Karpas-422 (cell line): Measurements from ENCODE around the gene CCDC93. TPM values are rescaled to one million over a fixed set of nuclear protein-coding genes. Genes with fewer than 3 reads are reported as not detected.
A peak's percentile ranks its signal among the peaks of the same experiment; 100 is the strongest.

ENCODE experiments used
- DNase-seq: peaks from one replicate; pipeline ENCODE4 v3.0.0-alpha.2; 2015
- H2AFZ ChIP-seq: fragments of 200-600 bp; sonication (generic); 2 replicates; pipeline ENCODE4 v1.6.1; 2014; ENCODE audit warnings: antibody characterized with exemption, low read length, mixed read lengths
- H3K27ac ChIP-seq: fragments of 200-600 bp; sonication (generic); 2 replicates; pipeline ENCODE4 v1.5.1; 2014; ENCODE audit warnings: mild to moderate bottlenecking, low read length, moderate library complexity
- H3K27me3 ChIP-seq: fragments of 200-600 bp; sonication (generic); 2 replicates; pipeline ENCODE4 v1.6.1; 2014; ENCODE audit warnings: low read length, mixed read lengths
- H3K36me3 ChIP-seq: fragments of 200-600 bp; sonication (generic); 2 replicates; pipeline ENCODE4 v1.6.1; 2014; ENCODE audit warnings: low read length, mixed read lengths; ENCODE audit not compliant: insufficient read depth
- H3K4me1 ChIP-seq: fragments of 200-600 bp; sonication (generic); 2 replicates; pipeline ENCODE4 v1.6.1; 2014; ENCODE audit warnings: mild to moderate bottlenecking, low read length, mixed read lengths
- H3K4me2 ChIP-seq: fragments of 200-600 bp; sonication (generic); 2 replicates; pipeline ENCODE4 v1.6.1; 2014; ENCODE audit warnings: low read length, low read depth, mild to moderate bottlenecking; ENCODE audit not compliant: poor library complexity, severe bottlenecking
- H3K4me3 ChIP-seq: fragments of 200-600 bp; sonication (generic); 2 replicates; pipeline ENCODE4 v1.5.1; 2014; ENCODE audit warnings: mild to moderate bottlenecking, antibody characterized with exemption, low read length, mixed read lengths
- H3K79me2 ChIP-seq: fragments of 200-600 bp; sonication (generic); 2 replicates; pipeline ENCODE4 v1.6.1; 2014; ENCODE audit warnings: mild to moderate bottlenecking, low read length, mixed read lengths
- H3K9ac ChIP-seq: fragments of 200-600 bp; sonication (generic); 2 replicates; pipeline ENCODE4 v1.6.0; 2014; ENCODE audit warnings: low read length
- H3K9me2 ChIP-seq: fragments of 200-600 bp; sonication (generic), shearing (Covaris generic); replicated peaks from 2 replicates; pipeline ENCODE4 v1.6.0; 2014; ENCODE audit warnings: mild to moderate bottlenecking, low read length, moderate library complexity; ENCODE audit not compliant: insufficient read depth
- H3K9me3 ChIP-seq: fragments of 300-700, 200-600 bp; sonication (generic); 2 replicates; pipeline ENCODE4 v1.6.1; 2014; ENCODE audit warnings: low read length, mixed read lengths
- H4K20me1 ChIP-seq: fragments of 200-600 bp; sonication (generic); 2 replicates; pipeline ENCODE4 v1.6.1; 2014; ENCODE audit warnings: mild to moderate bottlenecking, antibody characterized with exemption, low read length, low read depth; ENCODE audit not compliant: insufficient read depth
- total RNA-seq: library from RNA; depleted of rRNA; stranded (reverse); fragments of >200 nt; shearing (Covaris generic); gene quantifications from 2 replicates; pipeline ENCODE4 v1.2.3, GENCODE V29; 2014; ENCODE audit warnings: low replicate concordance; rRNA removed

Gene CCDC93, protein sequence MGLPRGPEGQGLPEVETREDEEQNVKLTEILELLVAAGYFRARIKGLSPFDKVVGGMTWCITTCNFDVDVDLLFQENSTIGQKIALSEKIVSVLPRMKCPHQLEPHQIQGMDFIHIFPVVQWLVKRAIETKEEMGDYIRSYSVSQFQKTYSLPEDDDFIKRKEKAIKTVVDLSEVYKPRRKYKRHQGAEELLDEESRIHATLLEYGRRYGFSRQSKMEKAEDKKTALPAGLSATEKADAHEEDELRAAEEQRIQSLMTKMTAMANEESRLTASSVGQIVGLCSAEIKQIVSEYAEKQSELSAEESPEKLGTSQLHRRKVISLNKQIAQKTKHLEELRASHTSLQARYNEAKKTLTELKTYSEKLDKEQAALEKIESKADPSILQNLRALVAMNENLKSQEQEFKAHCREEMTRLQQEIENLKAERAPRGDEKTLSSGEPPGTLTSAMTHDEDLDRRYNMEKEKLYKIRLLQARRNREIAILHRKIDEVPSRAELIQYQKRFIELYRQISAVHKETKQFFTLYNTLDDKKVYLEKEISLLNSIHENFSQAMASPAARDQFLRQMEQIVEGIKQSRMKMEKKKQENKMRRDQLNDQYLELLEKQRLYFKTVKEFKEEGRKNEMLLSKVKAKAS
- total RNA-seq: 22.6 and 24.6 TPM in 2 replicates

DNA sequence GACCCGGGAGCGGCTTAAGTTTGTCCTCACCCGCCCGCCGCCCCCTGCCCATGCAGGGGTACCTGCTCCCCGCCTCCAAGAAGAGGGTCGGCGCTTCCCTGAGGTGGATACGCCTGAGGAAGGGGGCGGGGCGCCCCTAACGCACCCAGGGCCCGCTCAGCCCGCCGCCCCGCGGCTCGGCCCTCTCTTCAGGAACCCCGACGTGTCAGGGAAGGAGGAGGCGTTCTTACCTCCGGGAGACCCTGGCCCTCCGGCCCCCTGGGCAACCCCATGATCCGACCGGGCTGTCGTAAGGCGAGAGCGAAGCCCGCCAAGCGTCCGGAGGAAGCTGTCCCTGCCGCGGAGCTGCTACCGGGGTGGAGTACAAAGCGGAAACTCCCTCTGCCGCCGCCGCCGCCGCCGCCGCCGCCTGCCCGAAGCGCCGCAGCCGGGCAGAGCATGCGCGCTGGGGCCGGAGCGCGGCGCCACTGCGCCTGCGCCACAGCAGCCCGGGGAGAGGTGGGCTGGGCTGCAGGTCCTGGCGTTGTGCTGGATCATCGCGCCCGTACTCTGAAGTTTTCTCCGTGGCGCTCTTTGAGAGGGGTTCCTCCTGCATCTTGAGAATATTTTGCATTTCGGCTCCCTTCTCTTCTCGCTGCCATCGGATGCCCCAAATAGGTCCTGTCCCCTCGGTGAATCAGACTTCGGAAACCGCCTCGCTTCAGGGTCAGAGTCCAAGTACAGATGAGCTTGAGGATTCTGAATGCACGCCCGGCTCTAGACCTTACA is at the start of gene CCDC93:
Gene CCDC93, minus strand, starts transcription at position 347 of the 768 bp plus-strand sequence. Its CDS starts 75 bp downstream, at position 272.
- peak; percentile 96 for DNase-seq
- H3K9me3 ChIP-seq: no peaks in the 10 kb centered on the region
- no peaks in the 10 kb centered on the region for H3K36me3 ChIP-seq
- H3K79me2 ChIP-seq: peaks cover 49% of the 10 kb centered on the region
- H3K9ac ChIP-seq: peak within 1 kb of the TSS; percentile 92
- peak within 1 kb of the TSS; percentile 85 for H3K4me2 ChIP-seq
- H3K4me3 ChIP-seq: peak within 1 kb of the TSS; percentile 93
- peaks cover 29% of the 10 kb centered on the region for H3K4me1 ChIP-seq
- H2AFZ ChIP-seq: peak within 1 kb of the TSS; percentile 86
- H4K20me1 ChIP-seq: peaks cover 9% of the 10 kb centered on the region
- peak within 1 kb of the TSS; percentile 39 for H3K27ac ChIP-seq
- no peaks in the 10 kb centered on the region for H3K9me2 ChIP-seq
- H3K27me3 ChIP-seq: no peaks in the 10 kb centered on the region

DNA sequence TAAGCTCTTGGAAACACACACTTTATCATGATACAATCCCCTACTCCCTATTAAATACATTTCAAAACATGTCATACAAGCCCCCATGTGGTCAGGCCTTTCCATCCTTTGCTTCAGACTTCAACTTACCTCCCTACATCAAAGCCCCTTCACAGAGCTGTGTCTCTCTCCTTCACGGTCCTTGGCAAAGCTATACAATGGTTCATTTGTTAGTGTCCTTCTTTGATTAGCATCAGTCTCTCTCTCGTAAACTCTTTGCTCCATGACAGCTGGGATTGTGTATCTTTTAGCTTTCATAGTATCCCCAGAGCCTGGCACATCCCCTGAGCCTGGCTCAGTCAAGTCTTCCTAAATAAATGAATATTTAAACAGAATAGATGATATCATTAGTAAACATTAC is 48.8 kb upstream of the CCDC93 start:
- H3K27ac ChIP-seq: no peak overlapping the region
- H3K4me3 ChIP-seq: no peak overlapping the region
- no peaks in the 10 kb centered on the region for H3K27me3 ChIP-seq
- H3K9me2 ChIP-seq: no peaks in the 10 kb centered on the region
- H3K9ac ChIP-seq: no peak overlapping the region
- no peaks in the 10 kb centered on the region for H3K36me3 ChIP-seq
- H2AFZ ChIP-seq: no peak overlapping the region
- no peak overlapping the region for H3K4me2 ChIP-seq
- H4K20me1 ChIP-seq: no peaks in the 10 kb centered on the region
- H3K9me3 ChIP-seq: no peaks in the 10 kb centered on the region
- no peak for DNase-seq
- H3K79me2 ChIP-seq: no peaks in the 10 kb centered on the region
- H3K4me1 ChIP-seq: peaks cover 40% of the 10 kb centered on the region

DNA sequence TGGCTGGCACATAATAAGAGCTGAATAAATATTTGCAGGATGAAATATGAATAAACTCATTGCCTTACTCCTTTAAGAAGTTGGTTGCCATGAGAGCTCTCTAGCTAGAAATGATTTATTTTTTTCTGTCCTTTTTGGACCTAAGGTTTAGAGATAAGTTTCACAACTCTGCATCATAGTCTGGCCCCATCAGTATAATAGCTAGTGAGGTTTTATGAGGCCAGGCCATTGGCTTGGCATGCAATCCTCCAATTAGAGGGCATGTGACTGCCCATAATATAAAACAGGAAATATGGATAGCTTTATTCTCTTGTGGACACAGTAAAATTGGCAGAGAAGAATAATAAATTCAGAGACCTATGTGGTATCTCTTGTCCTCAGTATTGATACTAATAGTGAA is 48.2 kb upstream of the CCDC93 start:
- no peaks in the 10 kb centered on the region for H3K9me3 ChIP-seq
- H4K20me1 ChIP-seq: no peaks in the 10 kb centered on the region
- peaks cover 46% of the 10 kb centered on the region for H3K4me1 ChIP-seq
- no peak overlapping the region for H2AFZ ChIP-seq
- H3K4me3 ChIP-seq: no peak overlapping the region
- DNase-seq: no peak
- H3K36me3 ChIP-seq: no peaks in the 10 kb centered on the region
- no peak overlapping the region for H3K4me2 ChIP-seq
- no peak overlapping the region for H3K9ac ChIP-seq
- H3K27me3 ChIP-seq: no peaks in the 10 kb centered on the region
- no peak overlapping the region for H3K27ac ChIP-seq
- H3K79me2 ChIP-seq: no peaks in the 10 kb centered on the region
- no peaks in the 10 kb centered on the region for H3K9me2 ChIP-seq

DNA sequence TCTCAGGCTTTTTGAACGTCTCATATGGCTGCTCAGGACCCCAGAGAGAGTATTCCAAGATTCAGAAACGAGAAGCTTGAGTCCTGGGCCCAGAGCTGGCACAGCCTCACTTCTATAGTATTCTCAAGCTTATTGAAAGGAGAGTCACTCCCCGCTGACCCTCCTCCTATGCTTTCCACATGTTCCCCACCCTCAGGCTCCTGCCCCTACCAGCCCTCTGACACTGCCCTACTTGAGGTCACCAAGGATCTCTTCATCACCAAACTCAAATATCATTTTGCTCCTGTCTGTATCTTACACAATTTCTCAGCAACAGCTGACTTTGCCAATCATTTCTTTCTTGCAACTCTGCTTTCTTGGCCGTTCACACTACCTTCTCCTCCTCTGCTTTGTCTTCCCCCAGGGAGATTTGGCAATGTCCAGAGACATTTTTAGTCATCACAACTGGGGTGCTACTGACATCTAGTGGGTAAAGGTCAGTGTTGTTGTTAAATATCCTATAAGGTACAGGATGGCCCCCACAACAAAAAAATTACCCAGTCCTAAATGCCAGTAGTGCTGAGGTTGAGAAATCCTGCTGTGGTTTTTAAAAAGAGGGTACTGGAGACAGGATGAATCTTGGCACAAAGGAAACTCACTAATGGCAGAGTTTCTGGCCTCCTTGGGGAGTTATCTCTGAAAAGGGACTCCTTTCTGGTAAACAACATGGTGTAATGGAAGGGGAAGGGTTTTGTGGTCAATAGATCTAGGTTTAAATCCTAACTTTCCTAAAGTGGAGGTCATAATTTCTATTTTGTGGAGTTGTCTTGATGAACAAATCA is 47.5 kb upstream of the CCDC93 start:
- peak overlapping the region; percentile 39 for H3K4me2 ChIP-seq
- H3K9me3 ChIP-seq: no peaks in the 10 kb centered on the region
- no peaks in the 10 kb centered on the region for H3K27me3 ChIP-seq
- H4K20me1 ChIP-seq: no peaks in the 10 kb centered on the region
- peak overlapping the region; percentile 58; the same call in 1 of the 2 replicates for H3K9ac ChIP-seq
- H2AFZ ChIP-seq: peak overlapping the region; percentile 95; the same call in 1 of the 2 replicates
- no peaks in the 10 kb centered on the region for H3K79me2 ChIP-seq
- peak; percentile 92 for DNase-seq
- no peaks in the 10 kb centered on the region for H3K9me2 ChIP-seq
- H3K27ac ChIP-seq: peak overlapping the region; percentile 97
- no peak overlapping the region for H3K4me3 ChIP-seq
- peaks cover 53% of the 10 kb centered on the region for H3K4me1 ChIP-seq
- H3K36me3 ChIP-seq: no peaks in the 10 kb centered on the region

DNA sequence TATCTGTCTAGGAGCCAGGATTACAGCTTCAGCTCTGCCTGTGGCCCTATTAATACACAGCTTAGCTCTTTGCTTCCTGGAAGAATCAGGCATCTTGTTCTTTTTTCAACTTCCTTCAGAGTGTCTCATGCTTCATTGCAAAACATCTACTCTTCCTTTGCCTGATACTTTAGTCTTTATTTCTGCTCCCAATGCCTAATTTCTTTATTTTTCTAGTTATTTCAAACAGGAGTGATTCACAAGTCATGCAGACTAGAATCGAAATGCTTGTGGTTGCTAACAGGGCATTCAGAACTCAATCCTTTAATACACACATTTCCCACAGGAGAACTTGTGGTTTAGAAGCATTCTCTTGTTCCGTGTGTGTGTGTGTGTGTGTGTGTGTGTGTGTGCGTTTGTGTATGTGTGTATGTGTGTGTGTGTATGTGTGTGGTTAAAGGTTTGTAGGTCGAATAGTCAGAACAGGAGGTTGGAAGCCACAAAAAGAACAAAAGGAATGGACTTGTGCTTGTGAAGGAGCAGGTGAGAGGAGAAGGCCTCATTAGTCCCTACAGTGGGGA is 46.1 kb upstream of the CCDC93 start:
- no peaks in the 10 kb centered on the region for H3K9me3 ChIP-seq
- peak overlapping the region; percentile 95 for H2AFZ ChIP-seq
- no peaks in the 10 kb centered on the region for H3K9me2 ChIP-seq
- H3K4me2 ChIP-seq: peak overlapping the region; percentile 57
- peak; percentile 70 for DNase-seq
- H3K9ac ChIP-seq: peak overlapping the region; percentile 58
- H4K20me1 ChIP-seq: no peaks in the 10 kb centered on the region
- no peaks in the 10 kb centered on the region for H3K36me3 ChIP-seq
- H3K27me3 ChIP-seq: no peaks in the 10 kb centered on the region
- H3K4me1 ChIP-seq: peaks cover 67% of the 10 kb centered on the region
- H3K4me3 ChIP-seq: peak overlapping the region; percentile 21; the same call in 1 of the 2 replicates
- H3K79me2 ChIP-seq: no peaks in the 10 kb centered on the region
- H3K27ac ChIP-seq: peak overlapping the region; percentile 97

DNA sequence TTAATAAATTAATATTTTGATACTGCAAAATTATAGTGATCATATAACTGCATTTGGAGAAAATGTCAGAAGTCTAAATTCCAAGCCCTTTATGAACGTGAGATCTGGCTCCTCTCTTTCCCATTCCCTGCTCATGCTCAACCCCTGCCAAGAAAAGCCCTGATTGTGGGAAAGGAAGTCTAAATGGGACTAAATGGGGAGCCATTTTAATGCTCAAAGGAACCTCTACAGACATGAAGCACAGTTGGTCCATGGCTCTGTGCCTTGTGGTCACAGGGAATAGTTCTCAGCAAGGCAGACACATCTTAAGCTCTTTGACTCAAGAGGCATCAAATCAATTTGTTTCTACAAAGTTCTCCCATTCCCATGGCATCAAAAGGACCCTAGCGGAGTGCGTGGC is 45.1 kb upstream of the CCDC93 start:
- Histone ChIP-seq H3K27ac (peak overlapping the region; percentile 97), H2AFZ (peak overlapping the region; percentile 95), H3K27me3 (no peaks in the 10 kb centered on the region), H3K9ac (no peak overlapping the region), H3K9me2 (no peaks in the 10 kb centered on the region), H3K79me2 (no peaks in the 10 kb centered on the region), H3K4me2 (no peak overlapping the region), H3K36me3 (no peaks in the 10 kb centered on the region), H4K20me1 (no peaks in the 10 kb centered on the region), H3K4me3 (no peak overlapping the region), H3K4me1 (peaks cover 77% of the 10 kb centered on the region), H3K9me3 (no peaks in the 10 kb centered on the region)
- no peak for DNase-seq

DNA sequence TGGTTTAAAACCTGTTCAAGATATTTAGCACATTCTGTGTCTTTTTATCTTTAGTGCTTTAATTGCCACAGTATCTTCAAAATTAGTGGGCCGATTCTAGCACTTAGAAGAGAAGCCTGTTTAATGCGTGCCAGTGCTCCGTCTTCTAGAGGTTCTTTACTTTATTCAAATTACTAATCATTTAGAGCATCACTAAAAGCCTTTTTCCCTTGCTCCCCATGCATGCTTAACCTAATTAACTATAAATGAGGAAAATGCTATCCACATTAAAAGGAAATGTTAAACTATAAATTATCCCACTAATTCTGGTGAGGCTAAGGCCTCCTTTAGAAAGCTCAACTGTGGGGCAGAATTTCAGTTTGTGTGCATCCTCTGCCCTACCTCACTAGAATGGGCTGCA is 42.9 kb upstream of the CCDC93 start:
- Histone ChIP-seq H3K9ac (peak overlapping the region; percentile 61), H3K4me1 (peaks cover 92% of the 10 kb centered on the region), H3K36me3 (no peaks in the 10 kb centered on the region), H3K4me3 (peak overlapping the region; percentile 57; the same call in 1 of the 2 replicates), H3K27ac (peak overlapping the region; percentile 97), H4K20me1 (no peaks in the 10 kb centered on the region), H3K79me2 (no peaks in the 10 kb centered on the region), H3K4me2 (peak overlapping the region; percentile 72), H3K9me2 (no peaks in the 10 kb centered on the region), H3K9me3 (no peaks in the 10 kb centered on the region), H3K27me3 (no peaks in the 10 kb centered on the region), H2AFZ (peak overlapping the region; percentile 46)
- peak; percentile 56 for DNase-seq
